OCI-LY1 (cell line): ENCODE results near the gene HOXD10.

Source experiments
- CTCF ChIP-seq: fragments of 200-600 bp; sonication (generic), shearing (Covaris generic); IDR thresholded peaks from 2 replicates; pipeline ENCODE4 v1.5.1; 2017; ENCODE audit warnings: mild to moderate bottlenecking, antibody characterized with exemption, low read length, moderate library complexity, mixed read lengths
- EZH2 ChIP-seq: fragments of 200-600 bp; sonication (generic), shearing (Covaris generic); IDR thresholded peaks from 2 replicates; pipeline ENCODE4 v1.8.0; 2017; ENCODE audit warnings: borderline replicate concordance, mixed run types, mild to moderate bottlenecking, antibody characterized with exemption, low read length, moderate library complexity, mixed read lengths

GRCh38 chr2:176089843-176090395 lies 26.7 kb upstream of the HOXD10 start:
- TF ChIP-seq CTCF (no peak), EZH2 (no peak)
